HS-5 (cell line): Measurements from ENCODE around the gene CTNNA2.
"Not testable (repeated sequence)": the region's sequence is repeated elsewhere in the genome, so short reads cannot be mapped to it uniquely, and the experiment has no call there.

ENCODE experiments used
- DNase-seq: peaks from one replicate; pipeline ENCODE4 v3.0.0-alpha.2; 2012; ENCODE audit warnings: low read depth

CTNNA2 gene

GRCh38 chr2:80086831-80087230, 574.0 kb downstream of the CTNNA2 start:
- DNase-seq, result peak; percentile 74

- DNase-seq, result no peak
These were observed 578.4 kb downstream of the CTNNA2 start for GRCh38 chr2:80091237-80091636.

GRCh38 chr2:80092474-80092873, 579.6 kb downstream of the CTNNA2 start:
- DNase-seq, result no peak

GRCh38 chr2:80098503-80098902, 585.7 kb downstream of the CTNNA2 start:
- not testable (repeated sequence) for DNase-seq

GRCh38 chr2:80102026-80102425, 589.2 kb downstream of the CTNNA2 start:
- peak; percentile 97 for DNase-seq

GRCh38 chr2:80105015-80105640, 592.3 kb downstream of the CTNNA2 start:
- DNase-seq, result peak; percentile 61

- DNase-seq, result no peak
These were observed 598.3 kb downstream of the CTNNA2 start for GRCh38 chr2:80111185-80111584.

- DNase-seq, result no peak
These were observed 599.9 kb downstream of the CTNNA2 start for GRCh38 chr2:80112790-80113189.

GRCh38 chr2:80113399-80113798, 600.5 kb downstream of the CTNNA2 start:
- no peak for DNase-seq

GRCh38 chr2:80114812-80115211, 602.0 kb downstream of the CTNNA2 start:
- DNase-seq, result no peak

- DNase-seq, result no peak
These were observed 604.5 kb downstream of the CTNNA2 start for GRCh38 chr2:80117401-80117800.

- DNase-seq, result no peak
These were observed 608.0 kb downstream of the CTNNA2 start for GRCh38 chr2:80120866-80121265.

GRCh38 chr2:80122675-80123074, 609.8 kb downstream of the CTNNA2 start:
- DNase-seq, result no peak

GRCh38 chr2:80126596-80127189, 613.8 kb downstream of the CTNNA2 start:
- DNase-seq, result no peak

- DNase-seq, result no peak
These were observed 615.2 kb downstream of the CTNNA2 start for GRCh38 chr2:80128080-80128479.

GRCh38 chr2:80132281-80132680, 619.4 kb downstream of the CTNNA2 start:
- no peak for DNase-seq

GRCh38 chr2:80135001-80135400, 622.1 kb downstream of the CTNNA2 start:
- no peak for DNase-seq

GRCh38 chr2:80136338-80136737, 623.5 kb downstream of the CTNNA2 start:
- no peak for DNase-seq

GRCh38 chr2:80139001-80139400, 626.1 kb downstream of the CTNNA2 start:
- DNase-seq, result no peak

GRCh38 chr2:80141007-80141726, 628.3 kb downstream of the CTNNA2 start:
- no peak for DNase-seq

- DNase-seq, result no peak
These were observed 632.6 kb downstream of the CTNNA2 start for GRCh38 chr2:80145499-80145898.

GRCh38 chr2:80146757-80147156, 633.9 kb downstream of the CTNNA2 start:
- DNase-seq, result not testable (repeated sequence)

- no peak for DNase-seq
These were observed 634.8 kb downstream of the CTNNA2 start for GRCh38 chr2:80147690-80148089.
